Activated T-helper 2 cell treated with anti-CD3 and anti-CD28 coated beads, Interferon-gamma antibody, Interleukin-2, Interleukin-4, amounts not matched to agents 10 μg/mL and 5 μg/mL and 100 μg/mL, durations not matched to agents 14 hours and 24 hours and 36 hours (primary cell): ENCODE results near the gene USH2A. TPM values are rescaled to one million over a fixed set of nuclear protein-coding genes. Genes with fewer than 3 reads are reported as not detected.

ENCODE experiments used
- DNase-seq: peaks from one replicate; pipeline ENCODE4 v3.0.0; 2021; ENCODE audit warnings: low spot score
- H3K27ac Mint-ChIP-seq: one replicate; pipeline ENCODE4 v1.8.0; 2021; ENCODE audit warnings: mixed read lengths
- H3K27me3 Mint-ChIP-seq: one replicate; pipeline ENCODE4 v1.8.0; 2021; ENCODE audit warnings: low read depth, mixed read lengths
- H3K36me3 Mint-ChIP-seq: one replicate; pipeline ENCODE4 v1.8.0; 2021; ENCODE audit warnings: low read depth, mixed read lengths
- H3K4me1 Mint-ChIP-seq: one replicate; pipeline ENCODE4 v1.8.0; 2021; ENCODE audit warnings: low read depth, mixed read lengths
- H3K4me3 Mint-ChIP-seq: one replicate; pipeline ENCODE4 v1.8.0; 2021; ENCODE audit warnings: low read depth, mild to moderate bottlenecking, moderate library complexity, mixed read lengths
- H3K9me3 Mint-ChIP-seq: one replicate; pipeline ENCODE4 v1.8.0; 2021; ENCODE audit warnings: mixed read lengths
- intact Hi-C: fragments of 100-400 bp; cut with micrococcal nuclease; formaldehyde crosslinking; loops from one replicate; pipeline ENCODE4 v1.15.1; 2023
- total RNA-seq: library from RNA; stranded (reverse); gene quantifications from 2 replicates; pipeline ENCODE4 v1.2.3, GENCODE V29; 2022

The USH2A gene
- total RNA-seq, 1 donor from 2014 or later: not detected

- Mint-ChIP-seq H3K4me3 (no peak overlapping the region), H3K27ac (no peak overlapping the region), H3K27me3 (no peaks in the 10 kb centered on the region), H3K4me1 (no peaks in the 10 kb centered on the region), H3K36me3 (no peaks in the 10 kb centered on the region), H3K9me3 (no peaks in the 10 kb centered on the region)
- intact Hi-C loops: no loop called here
- DNase-seq: no peak
Observed at GRCh38 chr1:215667761-215668160, 755.5 kb downstream of the USH2A start.

- intact Hi-C loops: no loop called here
- H3K4me1 Mint-ChIP-seq: no peaks in the 10 kb centered on the region
- H3K9me3 Mint-ChIP-seq: no peaks in the 10 kb centered on the region
- no peaks in the 10 kb centered on the region for H3K36me3 Mint-ChIP-seq
- DNase-seq: no peak
- no peak overlapping the region for H3K27ac Mint-ChIP-seq
- H3K27me3 Mint-ChIP-seq: no peaks in the 10 kb centered on the region
- no peak overlapping the region for H3K4me3 Mint-ChIP-seq
Observed at GRCh38 chr1:215665215-215665614, 758.0 kb downstream of the USH2A start.

DNA sequence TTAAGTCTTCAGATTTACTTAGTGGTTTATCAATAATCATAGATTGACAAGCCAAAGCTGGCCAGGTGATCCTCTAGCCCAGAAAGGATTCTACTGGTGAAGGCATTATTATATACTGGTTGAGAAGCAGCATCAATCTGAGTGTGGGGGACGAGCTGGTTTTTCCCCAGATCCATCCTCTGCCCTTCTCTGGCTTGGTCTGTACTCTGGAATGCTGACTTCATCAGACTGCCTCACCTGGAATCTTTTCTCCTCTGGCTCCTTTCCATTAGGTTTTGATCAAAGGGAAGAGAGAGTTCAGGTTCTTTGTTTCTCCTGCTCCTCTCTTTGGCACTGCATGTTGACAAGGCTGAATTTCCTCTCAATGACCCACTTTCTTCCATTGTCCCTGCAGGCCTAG lies 762.2 kb downstream of the USH2A start:
- H3K27me3 Mint-ChIP-seq: peaks cover 1% of the 10 kb centered on the region
- H3K27ac Mint-ChIP-seq: no peak overlapping the region
- H3K4me3 Mint-ChIP-seq: no peak overlapping the region
- no peaks in the 10 kb centered on the region for H3K36me3 Mint-ChIP-seq
- intact Hi-C loops: no loop called here
- H3K9me3 Mint-ChIP-seq: no peaks in the 10 kb centered on the region
- no peak for DNase-seq
- H3K4me1 Mint-ChIP-seq: no peaks in the 10 kb centered on the region

- no peak for DNase-seq
- Mint-ChIP-seq H3K4me1 (no peaks in the 10 kb centered on the region), H3K36me3 (no peaks in the 10 kb centered on the region), H3K27ac (no peak overlapping the region), H3K4me3 (no peak overlapping the region), H3K9me3 (no peaks in the 10 kb centered on the region), H3K27me3 (peaks cover 1% of the 10 kb centered on the region)
- intact Hi-C loops: no loop called here
Observed at GRCh38 chr1:215660259-215660658, 763.0 kb downstream of the USH2A start.

- Mint-ChIP-seq H3K36me3 (no peaks in the 10 kb centered on the region), H3K4me3 (no peak overlapping the region), H3K9me3 (no peaks in the 10 kb centered on the region), H3K27ac (no peak overlapping the region), H3K4me1 (no peaks in the 10 kb centered on the region), H3K27me3 (peaks cover 1% of the 10 kb centered on the region)
- intact Hi-C loops: no loop called here
- no peak for DNase-seq
Observed at GRCh38 chr1:215657047-215657446, 766.2 kb downstream of the USH2A start.

- intact Hi-C loops: no loop called here
- Mint-ChIP-seq H3K27ac (no peak overlapping the region), H3K36me3 (no peaks in the 10 kb centered on the region), H3K4me3 (no peak overlapping the region), H3K4me1 (no peaks in the 10 kb centered on the region), H3K9me3 (no peaks in the 10 kb centered on the region), H3K27me3 (no peaks in the 10 kb centered on the region)
- DNase-seq: no peak
Observed at GRCh38 chr1:215652371-215652770, 770.9 kb downstream of the USH2A start.

DNA sequence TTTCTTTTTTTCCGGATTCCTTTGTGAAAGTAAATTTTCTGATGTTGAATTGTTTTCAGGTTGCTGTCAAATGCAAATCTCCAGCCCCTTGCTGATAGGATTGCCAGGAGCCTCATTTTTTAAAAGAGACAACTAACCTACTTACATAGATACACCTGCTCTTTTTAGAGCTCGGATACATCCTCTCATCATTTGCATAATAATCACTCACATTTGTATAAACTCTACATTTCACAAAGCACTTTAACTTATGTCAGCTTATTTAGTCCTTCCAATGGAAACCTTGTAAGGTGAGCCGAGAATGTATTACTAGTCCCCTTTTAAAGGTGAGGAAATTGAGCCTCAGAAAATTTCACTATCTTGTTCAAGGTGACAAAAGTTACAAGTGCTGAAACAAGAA lies 771.4 kb downstream of the USH2A start:
- H3K27ac Mint-ChIP-seq: no peak overlapping the region
- no peak for DNase-seq
- H3K4me1 Mint-ChIP-seq: no peaks in the 10 kb centered on the region
- H3K9me3 Mint-ChIP-seq: no peaks in the 10 kb centered on the region
- no peaks in the 10 kb centered on the region for H3K36me3 Mint-ChIP-seq
- no peak overlapping the region for H3K4me3 Mint-ChIP-seq
- intact Hi-C loops: no loop called here
- H3K27me3 Mint-ChIP-seq: no peaks in the 10 kb centered on the region

GRCh38 chr1:215650446-215651149 lies 772.6 kb downstream of the USH2A start:
- H3K4me3 Mint-ChIP-seq: no peak overlapping the region
- DNase-seq: no peak
- no peaks in the 10 kb centered on the region for H3K4me1 Mint-ChIP-seq
- H3K27ac Mint-ChIP-seq: no peak overlapping the region
- no peaks in the 10 kb centered on the region for H3K36me3 Mint-ChIP-seq
- H3K27me3 Mint-ChIP-seq: no peaks in the 10 kb centered on the region
- intact Hi-C loops: no loop called here
- no peaks in the 10 kb centered on the region for H3K9me3 Mint-ChIP-seq

DNA sequence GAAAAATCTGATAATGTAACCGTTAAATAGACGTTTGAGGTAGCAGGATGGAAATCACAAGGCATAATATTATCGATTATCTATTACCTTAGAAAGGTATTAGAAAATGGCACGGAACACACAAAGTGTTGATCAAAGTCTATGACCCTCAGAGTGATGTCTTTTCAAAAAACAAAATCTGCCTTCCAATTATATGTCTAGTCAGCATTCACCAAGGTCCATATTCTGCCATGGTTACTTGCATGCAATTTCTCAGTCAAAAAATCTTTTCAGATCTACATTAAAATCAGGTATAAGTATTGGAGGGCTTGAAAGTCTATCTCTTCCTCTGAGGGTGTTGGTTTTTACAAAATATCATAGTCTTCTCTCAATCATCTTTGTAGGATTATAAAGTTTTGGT lies 774.3 kb downstream of the USH2A start:
- Mint-ChIP-seq H3K27me3 (no peaks in the 10 kb centered on the region), H3K27ac (no peak overlapping the region), H3K4me1 (no peaks in the 10 kb centered on the region), H3K36me3 (no peaks in the 10 kb centered on the region), H3K4me3 (no peak overlapping the region), H3K9me3 (no peaks in the 10 kb centered on the region)
- no peak for DNase-seq
- intact Hi-C loops: no loop called here

GRCh38 chr1:215647738-215648137 lies 775.5 kb downstream of the USH2A start:
- H3K4me1 Mint-ChIP-seq: no peaks in the 10 kb centered on the region
- H3K27ac Mint-ChIP-seq: no peak overlapping the region
- no peaks in the 10 kb centered on the region for H3K36me3 Mint-ChIP-seq
- no peak for DNase-seq
- intact Hi-C loops: no loop called here
- no peaks in the 10 kb centered on the region for H3K9me3 Mint-ChIP-seq
- no peaks in the 10 kb centered on the region for H3K27me3 Mint-ChIP-seq
- H3K4me3 Mint-ChIP-seq: no peak overlapping the region

DNA sequence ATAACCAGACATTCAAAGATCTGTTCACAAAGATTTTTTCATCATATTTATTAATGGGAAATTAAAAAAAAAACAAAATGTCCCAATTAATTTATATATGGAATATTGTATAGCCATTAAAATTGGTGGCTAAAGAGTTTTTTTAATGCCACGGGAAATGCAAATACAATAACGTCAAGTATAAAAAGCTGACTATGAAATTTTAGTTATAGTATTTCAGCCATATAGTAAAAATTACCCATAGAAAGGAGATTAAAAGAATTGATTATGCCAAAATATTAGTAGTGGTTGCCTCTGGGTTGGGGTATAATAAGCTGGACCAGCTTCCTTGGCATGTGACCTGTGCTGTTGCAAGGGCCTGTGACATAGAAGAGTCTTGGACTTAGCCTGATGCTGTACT lies 777.4 kb downstream of the USH2A start:
- no peak overlapping the region for H3K4me3 Mint-ChIP-seq
- intact Hi-C loops: no loop called here

GRCh38 chr1:215645182-215645581 lies 778.1 kb downstream of the USH2A start:
- Mint-ChIP-seq H3K27ac (no peak overlapping the region), H3K36me3 (no peaks in the 10 kb centered on the region), H3K27me3 (no peaks in the 10 kb centered on the region), H3K4me3 (no peak overlapping the region), H3K4me1 (no peaks in the 10 kb centered on the region), H3K9me3 (no peaks in the 10 kb centered on the region)
- intact Hi-C loops: no loop called here
- no peak for DNase-seq

More for the DNA sequence above, 777.4 kb downstream of the USH2A start:
- Mint-ChIP-seq H3K36me3 (no peaks in the 10 kb centered on the region), H3K9me3 (no peaks in the 10 kb centered on the region), H3K4me1 (no peaks in the 10 kb centered on the region), H3K27me3 (no peaks in the 10 kb centered on the region), H3K27ac (no peak overlapping the region)
- no peak for DNase-seq

GRCh38 chr1:215643592-215644321 lies 779.5 kb downstream of the USH2A start:
- intact Hi-C loops: no loop called here

More at GRCh38 chr1:215643592-215644321, 779.5 kb downstream of the USH2A start:
- DNase-seq: no peak
- Mint-ChIP-seq H3K27ac (no peak overlapping the region), H3K36me3 (no peaks in the 10 kb centered on the region), H3K9me3 (no peaks in the 10 kb centered on the region), H3K4me1 (no peaks in the 10 kb centered on the region), H3K4me3 (no peak overlapping the region), H3K27me3 (no peaks in the 10 kb centered on the region)
